ENCODE data around the gene TLE3. TPM values are rescaled to one million over a fixed set of nuclear protein-coding genes. Genes with fewer than 3 reads are reported as not detected.

The TLE3 gene
- total RNA-seq, 1 experiment from 2014 or later = 83.5 TPM

GRCh38 chr15:70088887-70089691 is 8.6 kb downstream of the TLE3 start:
- peaks cover 2% of the 10 kb centered on the region for H3K36me3 ChIP-seq (replicated peaks; ENCODE audit: control insufficient read depth, insufficient read depth, low read length)
- peak; percentile 70 for DNase-seq

GRCh38 chr15:70088455-70088854 is 9.3 kb downstream of the TLE3 start:
- no peak overlapping the region for H3K4me3 ChIP-seq (ENCODE audit: insufficient read depth, low read depth, low read length)
- no peak for DNase-seq
- H3K36me3 ChIP-seq (replicated peaks; ENCODE audit: control insufficient read depth, insufficient read depth, low read length) = peaks cover 2% of the 10 kb centered on the region
- no peaks in the 10 kb centered on the region for H3K27me3 ChIP-seq (ENCODE audit: control insufficient read depth, insufficient read depth, low read length)

More at GRCh38 chr15:70088887-70089691, 8.6 kb downstream of the TLE3 start:
- no peak overlapping the region for H3K4me3 ChIP-seq (ENCODE audit: insufficient read depth, low read depth, low read length)
- H3K27me3 ChIP-seq (ENCODE audit: control insufficient read depth, insufficient read depth, low read length) = no peaks in the 10 kb centered on the region

GRCh38 chr15:70087708-70088352 is 9.9 kb downstream of the TLE3 start:
- peaks cover 2% of the 10 kb centered on the region for H3K36me3 ChIP-seq (replicated peaks; ENCODE audit: control insufficient read depth, insufficient read depth, low read length)
- H3K27me3 ChIP-seq (ENCODE audit: control insufficient read depth, insufficient read depth, low read length) = no peaks in the 10 kb centered on the region
- no peak overlapping the region for H3K4me3 ChIP-seq (ENCODE audit: insufficient read depth, low read depth, low read length)
- DNase-seq = no peak

- no peaks in the 10 kb centered on the region for H3K27me3 ChIP-seq (ENCODE audit: control insufficient read depth, insufficient read depth, low read length)
- DNase-seq = no peak
- H3K36me3 ChIP-seq (replicated peaks; ENCODE audit: control insufficient read depth, insufficient read depth, low read length) = peaks cover 3% of the 10 kb centered on the region
- H3K4me3 ChIP-seq (ENCODE audit: insufficient read depth, low read depth, low read length) = no peak overlapping the region
These were observed 11.1 kb downstream of the TLE3 start for GRCh38 chr15:70086636-70087035.

- H3K36me3 ChIP-seq (replicated peaks; ENCODE audit: control insufficient read depth, insufficient read depth, low read length) = peaks cover 6% of the 10 kb centered on the region
- H3K4me3 ChIP-seq (ENCODE audit: insufficient read depth, low read depth, low read length) = no peak overlapping the region
- no peaks in the 10 kb centered on the region for H3K27me3 ChIP-seq (ENCODE audit: control insufficient read depth, insufficient read depth, low read length)
- no peak for DNase-seq
These were observed 13.3 kb downstream of the TLE3 start for GRCh38 chr15:70084461-70084860.

GRCh38 chr15:70083946-70084345 is 13.8 kb downstream of the TLE3 start:
- DNase-seq = peak; percentile 27
- Histone ChIP-seq H3K4me3 (ENCODE audit: insufficient read depth, low read depth, low read length) (no peak overlapping the region), H3K36me3 (replicated peaks; ENCODE audit: control insufficient read depth, insufficient read depth, low read length) (peaks cover 6% of the 10 kb centered on the region), H3K27me3 (ENCODE audit: control insufficient read depth, insufficient read depth, low read length) (no peaks in the 10 kb centered on the region)

GRCh38 chr15:70083418-70083817 is 14.3 kb downstream of the TLE3 start:
- Histone ChIP-seq H3K4me3 (ENCODE audit: insufficient read depth, low read depth, low read length) (no peak overlapping the region), H3K27me3 (ENCODE audit: control insufficient read depth, insufficient read depth, low read length) (no peaks in the 10 kb centered on the region), H3K36me3 (replicated peaks; ENCODE audit: control insufficient read depth, insufficient read depth, low read length) (peaks cover 6% of the 10 kb centered on the region)
- peak; percentile 91 for DNase-seq

- peaks cover 6% of the 10 kb centered on the region for H3K36me3 ChIP-seq (replicated peaks; ENCODE audit: control insufficient read depth, insufficient read depth, low read length)
- no peaks in the 10 kb centered on the region for H3K27me3 ChIP-seq (ENCODE audit: control insufficient read depth, insufficient read depth, low read length)
- DNase-seq = peak; percentile 50
- no peak overlapping the region for H3K4me3 ChIP-seq (ENCODE audit: insufficient read depth, low read depth, low read length)
These were observed 15.3 kb downstream of the TLE3 start for GRCh38 chr15:70082281-70082900.

- H3K4me3 ChIP-seq (ENCODE audit: insufficient read depth, low read depth, low read length) = no peak overlapping the region
- no peaks in the 10 kb centered on the region for H3K27me3 ChIP-seq (ENCODE audit: control insufficient read depth, insufficient read depth, low read length)
- H3K36me3 ChIP-seq (replicated peaks; ENCODE audit: control insufficient read depth, insufficient read depth, low read length) = peaks cover 6% of the 10 kb centered on the region
- peak; percentile 65 for DNase-seq
These were observed 16.1 kb downstream of the TLE3 start for GRCh38 chr15:70081612-70082011.

- H3K36me3 ChIP-seq (replicated peaks; ENCODE audit: control insufficient read depth, insufficient read depth, low read length) = peaks cover 9% of the 10 kb centered on the region
- H3K27me3 ChIP-seq (ENCODE audit: control insufficient read depth, insufficient read depth, low read length) = no peaks in the 10 kb centered on the region
- no peak overlapping the region for H3K4me3 ChIP-seq (ENCODE audit: insufficient read depth, low read depth, low read length)
- no peak for DNase-seq
These were observed 17.4 kb downstream of the TLE3 start for GRCh38 chr15:70080347-70080746.

- peaks cover 10% of the 10 kb centered on the region for H3K36me3 ChIP-seq (replicated peaks; ENCODE audit: control insufficient read depth, insufficient read depth, low read length)
- no peaks in the 10 kb centered on the region for H3K27me3 ChIP-seq (ENCODE audit: control insufficient read depth, insufficient read depth, low read length)
- no peak overlapping the region for H3K4me3 ChIP-seq (ENCODE audit: insufficient read depth, low read depth, low read length)
- no peak for DNase-seq
These were observed 17.8 kb downstream of the TLE3 start for GRCh38 chr15:70079888-70080287.

GRCh38 chr15:70078578-70079417 is 18.9 kb downstream of the TLE3 start:
- Histone ChIP-seq H3K4me3 (ENCODE audit: insufficient read depth, low read depth, low read length) (no peak overlapping the region), H3K36me3 (replicated peaks; ENCODE audit: control insufficient read depth, insufficient read depth, low read length) (peaks cover 17% of the 10 kb centered on the region), H3K27me3 (ENCODE audit: control insufficient read depth, insufficient read depth, low read length) (no peaks in the 10 kb centered on the region)
- no peak for DNase-seq

GRCh38 chr15:70077188-70078147 is 20.2 kb downstream of the TLE3 start:
- Histone ChIP-seq H3K4me3 (ENCODE audit: insufficient read depth, low read depth, low read length) (no peak overlapping the region), H3K27me3 (ENCODE audit: control insufficient read depth, insufficient read depth, low read length) (no peaks in the 10 kb centered on the region), H3K36me3 (replicated peaks; ENCODE audit: control insufficient read depth, insufficient read depth, low read length) (peaks cover 24% of the 10 kb centered on the region)
- DNase-seq = no peak

Measured in H7 (cell line).